ENCODE data around the gene NCOA3.

GRCh38 chr20:47551841-47552240, 50.2 kb downstream of the NCOA3 start:
- no peak for TF ChIP-seq EZH2 (IDR thresholded peaks at IDR 0.05; ENCODE audit: borderline replicate concordance, low read length)
- TF ChIP-seq CTCF (IDR thresholded peaks at IDR 0.05; ENCODE audit: low read length): no peak

Measured in OCI-LY1 (cell line).